B cell (primary cell): ENCODE measurements around the gene RAC3.

ENCODE experiments used
- EZH2 ChIP-seq: IDR thresholded peaks from 2 replicates; pipeline ENCODE4 v1.6.1; 2012; ENCODE audit warnings: borderline replicate concordance, low read depth, mild to moderate bottlenecking, moderate library complexity, low read length; ENCODE audit not compliant: insufficient read depth, poor library complexity, severe bottlenecking
- TF ChIP-seq, protein P1 (sequence below): fragments of 200-600 bp; IDR thresholded peaks from one replicate; pipeline ENCODE4 v1.8.0; 2022; ENCODE audit warnings: antibody characterized with exemption, mild to moderate bottlenecking

GRCh38 chr17:82082456-82082855 is 51.0 kb downstream of the RAC3 start:
- TF ChIP-seq, protein P1, sequence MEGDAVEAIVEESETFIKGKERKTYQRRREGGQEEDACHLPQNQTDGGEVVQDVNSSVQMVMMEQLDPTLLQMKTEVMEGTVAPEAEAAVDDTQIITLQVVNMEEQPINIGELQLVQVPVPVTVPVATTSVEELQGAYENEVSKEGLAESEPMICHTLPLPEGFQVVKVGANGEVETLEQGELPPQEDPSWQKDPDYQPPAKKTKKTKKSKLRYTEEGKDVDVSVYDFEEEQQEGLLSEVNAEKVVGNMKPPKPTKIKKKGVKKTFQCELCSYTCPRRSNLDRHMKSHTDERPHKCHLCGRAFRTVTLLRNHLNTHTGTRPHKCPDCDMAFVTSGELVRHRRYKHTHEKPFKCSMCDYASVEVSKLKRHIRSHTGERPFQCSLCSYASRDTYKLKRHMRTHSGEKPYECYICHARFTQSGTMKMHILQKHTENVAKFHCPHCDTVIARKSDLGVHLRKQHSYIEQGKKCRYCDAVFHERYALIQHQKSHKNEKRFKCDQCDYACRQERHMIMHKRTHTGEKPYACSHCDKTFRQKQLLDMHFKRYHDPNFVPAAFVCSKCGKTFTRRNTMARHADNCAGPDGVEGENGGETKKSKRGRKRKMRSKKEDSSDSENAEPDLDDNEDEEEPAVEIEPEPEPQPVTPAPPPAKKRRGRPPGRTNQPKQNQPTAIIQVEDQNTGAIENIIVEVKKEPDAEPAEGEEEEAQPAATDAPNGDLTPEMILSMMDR: no peak
- TF ChIP-seq EZH2: no peak
